Stimulated activated CD4-positive, alpha-beta T cell treated with anti-CD3 and anti-CD28 coated beads, Interleukin-4, amount 100 ng/mL, for 1 hour (primary cell): ENCODE measurements around the gene CYP2C18.
"Not testable (repeated sequence)": the region's sequence is repeated elsewhere in the genome, so short reads cannot be mapped to it uniquely, and the experiment has no call there.

Experiments used
- DNase-seq: peaks from one replicate; pipeline ENCODE4 v3.0.0-alpha.2; 2020

CYP2C18 gene

DNA sequence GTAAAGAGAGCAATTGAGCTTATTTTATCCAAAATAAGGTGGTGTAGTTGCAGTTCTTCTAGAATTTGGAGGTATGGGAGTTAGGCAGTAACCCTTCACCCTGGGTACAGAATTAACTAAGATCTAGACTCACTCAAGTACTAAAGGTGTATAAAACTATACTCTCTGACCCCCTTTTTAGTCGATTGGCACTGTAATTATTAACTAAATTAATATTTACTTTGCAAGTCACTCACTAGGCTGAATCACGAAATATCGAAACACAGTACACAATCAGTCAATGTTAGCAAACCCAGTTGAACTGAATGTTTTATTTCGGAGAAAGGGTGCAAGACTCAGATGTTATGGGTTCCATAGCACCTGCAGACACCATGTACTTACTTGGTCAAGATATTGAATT is 64.3 kb downstream of the CYP2C18 start:
- DNase-seq, result no peak

DNA sequence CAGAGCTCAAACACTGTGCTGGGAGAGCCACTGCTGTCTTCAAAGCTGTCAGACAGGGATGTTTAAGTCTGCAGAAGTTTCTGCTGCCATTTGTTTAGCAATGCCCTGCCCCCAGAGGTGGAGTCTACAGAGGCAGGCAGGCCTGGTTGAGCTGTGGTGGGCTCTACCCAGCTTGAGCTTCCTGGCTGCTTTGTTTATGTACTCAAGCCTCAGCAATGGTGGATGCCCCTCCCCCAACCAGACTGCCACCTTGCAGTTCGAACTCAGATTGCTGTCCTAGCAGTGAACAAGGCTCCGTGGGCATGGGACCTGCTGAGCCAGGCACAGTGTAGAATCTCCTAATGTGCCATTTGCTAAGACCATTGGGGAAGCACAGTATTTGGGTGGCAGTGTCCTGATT is 74.4 kb downstream of the CYP2C18 start:
- DNase-seq, result no peak

DNA sequence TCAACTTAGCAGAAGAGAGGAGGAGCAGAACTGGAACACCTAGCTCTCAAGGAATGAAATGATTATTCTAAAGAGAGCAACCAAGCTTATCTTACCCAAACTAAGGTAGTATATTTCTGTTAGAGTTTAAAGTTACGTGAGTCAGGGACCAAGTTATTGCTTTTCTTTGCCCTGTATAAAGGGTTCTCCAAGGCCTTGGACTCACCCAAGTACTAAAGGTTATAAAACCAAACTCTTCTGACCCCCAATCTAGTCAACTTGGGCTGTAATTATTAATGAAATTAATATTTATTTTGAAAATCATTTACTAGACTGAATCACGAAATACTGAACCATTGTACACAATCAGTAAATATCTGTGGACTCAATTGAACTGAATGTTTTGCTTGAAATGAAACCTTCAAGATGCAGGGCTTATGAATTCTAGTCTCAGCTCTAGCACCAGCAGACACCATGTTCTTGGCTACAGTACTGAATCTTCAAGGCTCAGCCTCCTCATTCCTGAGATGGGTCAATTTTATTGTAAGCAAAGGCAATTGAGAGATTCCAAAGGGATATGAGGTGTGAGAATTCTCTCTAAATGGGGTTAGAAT is 77.2 kb downstream of the CYP2C18 start:
- DNase-seq, result no peak

DNA sequence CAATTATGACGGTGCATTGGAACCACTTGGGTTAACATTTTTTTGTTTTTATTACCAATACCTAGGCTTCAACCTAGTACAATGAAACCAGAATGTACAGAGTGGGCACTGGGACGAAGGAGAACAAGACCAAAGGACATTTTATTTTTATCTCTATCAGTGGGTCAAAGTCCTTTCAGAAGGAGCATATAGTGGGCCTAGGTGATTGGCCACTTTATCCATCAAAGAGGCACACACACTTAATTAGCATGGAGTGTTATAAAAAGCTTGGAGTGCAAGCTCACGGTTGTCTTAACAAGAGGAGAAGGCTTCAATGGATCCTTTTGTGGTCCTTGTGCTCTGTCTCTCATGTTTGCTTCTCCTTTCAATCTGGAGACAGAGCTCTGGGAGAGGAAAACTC is 78.9 kb downstream of the CYP2C18 start, which contains the start of gene CYP2C19:
Gene CYP2C19 (plus strand): TSS at position 289 of the 400 bp plus-strand sequence. CDS start 25 bp downstream, at position 314.
- DNase-seq, result no peak

DNA sequence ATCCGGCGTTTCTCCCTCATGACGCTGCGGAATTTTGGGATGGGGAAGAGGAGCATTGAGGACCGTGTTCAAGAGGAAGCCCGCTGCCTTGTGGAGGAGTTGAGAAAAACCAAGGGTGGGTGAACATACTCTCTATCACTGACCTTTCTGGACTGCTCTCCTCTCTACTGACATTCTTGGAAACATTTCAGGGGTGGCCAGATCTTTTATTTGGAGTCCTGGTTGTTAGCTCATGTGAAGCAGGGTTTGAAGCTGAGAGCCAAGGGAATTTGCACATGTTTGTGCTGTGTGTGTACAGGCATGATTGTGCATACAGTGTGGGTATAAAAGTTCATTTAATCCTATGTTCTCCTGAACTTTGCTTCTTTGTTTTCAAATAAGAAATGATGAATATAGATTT is 91.9 kb downstream of the CYP2C18 start:
- DNase-seq, result not testable (repeated sequence)

DNA sequence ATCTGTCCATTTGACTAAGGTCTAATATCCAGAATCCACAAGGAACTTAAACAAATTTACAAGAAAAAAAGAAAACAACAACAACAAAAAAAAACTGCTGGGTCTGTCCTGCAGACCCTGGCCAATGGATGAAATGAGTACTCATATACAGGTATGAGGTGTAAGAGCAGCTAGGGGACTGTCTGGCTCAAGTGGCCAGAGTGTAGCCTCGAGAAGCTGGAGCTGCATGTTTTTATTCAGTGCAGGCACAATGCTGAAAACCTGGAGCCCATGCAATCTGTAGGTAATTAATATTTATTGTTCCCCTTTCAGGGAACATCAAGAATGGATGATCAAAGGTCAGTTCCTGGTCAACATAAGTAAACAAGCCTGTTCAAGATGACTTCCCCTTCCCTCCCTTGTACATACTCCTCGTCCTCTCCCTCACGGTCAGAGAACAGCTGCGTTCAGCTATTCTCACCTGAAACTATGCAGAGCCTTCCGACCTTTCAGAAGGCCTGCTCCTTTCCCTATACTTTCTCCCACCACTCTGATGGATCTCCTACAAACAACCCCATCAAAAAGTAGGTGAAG is 94.4 kb downstream of the CYP2C18 start:
- DNase-seq, result no peak

DNA sequence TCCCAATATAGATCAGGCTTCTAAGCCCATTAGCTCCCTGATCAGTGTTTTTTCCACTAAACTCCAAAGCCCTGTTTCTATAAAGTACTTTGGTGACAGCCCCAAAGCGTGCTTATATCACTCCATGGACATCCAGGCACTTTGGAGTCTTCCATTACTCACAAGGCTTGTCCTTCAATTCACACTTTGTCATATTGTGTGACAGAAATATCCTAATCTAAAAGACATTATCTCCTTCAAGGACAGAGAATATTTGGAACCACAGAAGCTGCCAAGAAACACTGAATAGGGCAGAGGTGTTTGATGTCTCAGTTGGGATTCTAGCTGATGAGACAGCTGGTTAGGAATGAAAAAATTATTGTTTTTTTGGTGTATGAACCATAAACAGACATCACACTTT is 97.3 kb downstream of the CYP2C18 start:
- no peak for DNase-seq

DNA sequence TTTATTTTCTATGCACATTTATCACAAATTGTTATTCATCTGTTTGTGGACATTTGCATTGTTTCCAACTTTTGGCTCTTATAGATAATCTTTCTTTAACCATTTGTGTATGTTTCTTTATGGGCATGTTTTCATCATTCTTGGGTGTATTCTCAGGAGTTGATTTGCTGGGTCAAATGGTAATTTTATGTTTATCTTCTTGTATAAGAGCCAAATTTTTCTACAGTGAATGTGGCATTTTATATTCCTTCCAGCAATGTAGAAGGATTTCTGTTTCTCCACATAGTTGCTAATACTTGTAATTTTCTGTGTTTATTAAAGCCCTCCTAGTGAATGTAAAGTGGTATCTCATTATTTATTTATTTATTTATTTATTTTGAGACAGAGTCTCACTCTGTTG is 100.7 kb downstream of the CYP2C18 start:
- no peak for DNase-seq

DNA sequence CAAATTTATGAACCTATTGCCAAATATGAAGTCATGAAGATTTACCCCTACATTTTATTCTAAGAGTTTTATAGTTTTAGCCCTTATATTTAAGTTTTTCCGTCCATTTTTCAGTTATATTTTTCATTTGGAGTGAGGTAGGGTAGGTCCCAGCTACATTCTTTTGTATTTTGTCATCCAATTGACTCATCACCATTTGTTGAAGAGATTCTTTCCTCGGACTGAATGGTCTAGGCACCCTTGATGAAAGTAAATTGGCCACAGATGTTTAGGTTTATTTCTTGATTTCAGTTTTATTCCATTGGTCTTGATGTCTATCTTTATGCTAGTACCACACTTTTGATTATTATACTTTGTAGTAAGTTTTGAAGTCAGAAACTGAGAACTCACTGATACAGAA is 101.7 kb downstream of the CYP2C18 start:
- DNase-seq, result no peak
